ENCODE measurements around the gene MSL3. TPM values are rescaled to one million over a fixed set of nuclear protein-coding genes. Genes with fewer than 3 reads are reported as not detected.

Gene MSL3
- total and polyA plus RNA-seq, 2 of the 8 experiments (the other 6 are each of a cell fraction or from before 2014, with no cell fraction given): 10.6 to 12.3 TPM

DNA sequence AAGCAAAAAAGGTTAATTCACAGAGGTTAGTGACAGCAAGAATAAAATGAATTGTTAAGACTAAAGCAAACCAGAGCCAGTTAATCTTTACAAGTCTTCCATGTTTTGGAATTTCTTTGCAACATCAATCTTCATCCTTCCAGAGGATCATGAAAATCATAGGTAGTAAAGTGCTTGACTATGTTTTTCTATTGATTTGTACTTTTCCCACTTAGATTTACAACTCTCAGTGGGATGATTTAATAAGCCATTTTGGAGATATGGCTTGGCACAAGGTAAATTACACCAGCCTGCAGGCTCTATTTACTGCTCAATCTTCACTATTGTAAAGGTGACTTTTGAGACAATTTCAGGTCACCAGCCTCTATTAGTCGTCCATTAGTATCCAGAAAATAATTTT is 26.5 kb downstream of the MSL3 start:
- CTCF ChIA-PET (ENCODE audit: partially characterized antibody): no interaction called here
- WGBS, 2 experiments (ENCODE audit: extremely low coverage in 1 of 2, insufficient coverage in 1 of 2, insufficient read length in 1 of 2, insufficient replicate concordance in 2 of 2, low coverage in 1 of 2, low lambda C conversion rate in 2 of 2, missing lambda C conversion rate in 1 of 2): 91% methylated on average over 1 of the region's 1 CpG; no CpG with 5 or more reads in 1 of the 2 experiments

More for the DNA sequence above, 26.5 kb downstream of the MSL3 start:
- H3K27ac ChIP-seq (ENCODE audit: low read depth, low read length): no peak overlapping the region
- H2BK20ac ChIP-seq (ENCODE audit: low read length): no peak overlapping the region
- no peak overlapping the region for H2AK5ac ChIP-seq (ENCODE audit: low read depth, low read length)
- TF ChIP-seq SIX5 (IDR thresholded peaks at IDR 0.05; ENCODE audit: low read depth, low read length): no peak
- no peak for TF ChIP-seq MAFK (IDR thresholded peaks at IDR 0.05; ENCODE audit: low read depth, low read length)
- H3K9ac ChIP-seq (replicated peaks in 1 of 4; ENCODE audit: extremely low read depth in 1 of 4, low read depth in 3 of 4, low read length in 3 of 4): no peak overlapping the region
- H3K9me3 ChIP-seq (ENCODE audit: insufficient read depth in 2 of 2, low read depth in 1 of 2, low read length in 1 of 2): no peaks in the 10 kb centered on the region
- H3K56ac ChIP-seq (replicated peaks; ENCODE audit: insufficient read length, low read depth, low read length): no peak overlapping the region
- H3K23me2 ChIP-seq (ENCODE audit: low read depth, low read length): no peaks in the 10 kb centered on the region
- H2BK15ac ChIP-seq (ENCODE audit: low read length): no peak overlapping the region
- no peak overlapping the region for H4K5ac ChIP-seq (ENCODE audit: insufficient read length, low read depth, low read length)
- H3K18ac ChIP-seq (ENCODE audit: extremely low read depth, low read length): no peak overlapping the region
- H3K27me3 ChIP-seq (replicated peaks in 1 of 4; ENCODE audit: control insufficient read depth in 3 of 4, extremely low read depth in 1 of 4, insufficient read depth in 3 of 4, low read length in 3 of 4): no peaks in the 10 kb centered on the region
- POLR2A ChIA-PET (ENCODE audit: partially characterized antibody): no interaction called here
- FAIRE-seq (no peak), DNase-seq (ENCODE audit: low read depth in 1 of 2, low spot score in 2 of 2) (no peak)
- H3K79me2 ChIP-seq (ENCODE audit: control insufficient read depth in 1 of 2, insufficient read depth in 2 of 2, low read length in 2 of 2): no peaks in the 10 kb centered on the region
- H3K4me1 ChIP-seq (replicated peaks in 1 of 4; ENCODE audit: control insufficient read depth in 3 of 4, insufficient read depth in 4 of 4, low read length in 3 of 4): no peaks in the 10 kb centered on the region
- no peak overlapping the region for H2BK5ac ChIP-seq (ENCODE audit: low read depth, low read length)
- H3K4ac ChIP-seq (replicated peaks; ENCODE audit: insufficient read length, low read depth, low read length): no peak overlapping the region
- no peaks in the 10 kb centered on the region for H4K20me1 ChIP-seq (replicated peaks in 1 of 2; ENCODE audit: control insufficient read depth in 1 of 2, insufficient read depth in 2 of 2, low read length in 2 of 2)
- no peak overlapping the region for H3K23ac ChIP-seq (ENCODE audit: insufficient read length)
- no peaks in the 10 kb centered on the region for H3K79me1 ChIP-seq (ENCODE audit: low read depth, low read length)
- H2BK12ac ChIP-seq (ENCODE audit: low read depth, low read length): no peak overlapping the region
- H4K8ac ChIP-seq (ENCODE audit: extremely low read depth, insufficient read depth, low read length): no peak overlapping the region
- H2BK120ac ChIP-seq (replicated peaks; ENCODE audit: low read depth, low read length): no peak overlapping the region
- no peaks in the 10 kb centered on the region for H3K36me3 ChIP-seq (ENCODE audit: control insufficient read depth in 2 of 4, insufficient read depth in 4 of 4, low read length in 3 of 4)
- no peak overlapping the region for H2AFZ ChIP-seq (ENCODE audit: low read length)
- no peak overlapping the region for H3K4me2 ChIP-seq (ENCODE audit: insufficient read depth in 1 of 2, low read depth in 2 of 2, low read length in 2 of 2)
- no peak overlapping the region for H4K91ac ChIP-seq (replicated peaks; ENCODE audit: insufficient read length, low read length)
- no peak overlapping the region for H3K14ac ChIP-seq (ENCODE audit: insufficient read length)
- H3K4me3 ChIP-seq (ENCODE audit: extremely low read depth in 1 of 4, insufficient read depth in 2 of 4, low read depth in 3 of 4, low read length in 4 of 4): no peak overlapping the region

Data from H1 (cell line).